BE2C (cell line): ENCODE results near the gene CCDC177.

ENCODE experiments used
- DNase-seq: peaks from one replicate; pipeline ENCODE4 v3.0.0-alpha.2; 2020
- H3K27me3 ChIP-seq: fragments of 250-450 bp; sonication (Bioruptor Pico); 2 replicates; pipeline ENCODE4 v1.5.1; 2020; ENCODE audit warnings: mild to moderate bottlenecking
- H3K36me3 ChIP-seq: fragments of 250-450 bp; sonication (Bioruptor Pico); 2 replicates; pipeline ENCODE4 v1.5.1; 2020; ENCODE audit warnings: mild to moderate bottlenecking
- H3K4me1 ChIP-seq: fragments of 250-450 bp; sonication (Bioruptor Pico); 2 replicates; pipeline ENCODE4 v1.5.1; 2020
- H3K4me3 ChIP-seq: 2 replicates; pipeline ENCODE4 v1.5.1; 2011; ENCODE audit warnings: low read depth, low read length
- H3K9me3 ChIP-seq: fragments of 250-450 bp; sonication (Bioruptor Pico); 2 replicates; pipeline ENCODE4 v1.5.1; 2020
- TF ChIP-seq, protein P1 (sequence below): IDR thresholded peaks from 2 replicates; pipeline ENCODE4 v1.5.1; 2012; ENCODE audit warnings: mild to moderate bottlenecking, low read depth, low read length

CCDC177 gene

DNA sequence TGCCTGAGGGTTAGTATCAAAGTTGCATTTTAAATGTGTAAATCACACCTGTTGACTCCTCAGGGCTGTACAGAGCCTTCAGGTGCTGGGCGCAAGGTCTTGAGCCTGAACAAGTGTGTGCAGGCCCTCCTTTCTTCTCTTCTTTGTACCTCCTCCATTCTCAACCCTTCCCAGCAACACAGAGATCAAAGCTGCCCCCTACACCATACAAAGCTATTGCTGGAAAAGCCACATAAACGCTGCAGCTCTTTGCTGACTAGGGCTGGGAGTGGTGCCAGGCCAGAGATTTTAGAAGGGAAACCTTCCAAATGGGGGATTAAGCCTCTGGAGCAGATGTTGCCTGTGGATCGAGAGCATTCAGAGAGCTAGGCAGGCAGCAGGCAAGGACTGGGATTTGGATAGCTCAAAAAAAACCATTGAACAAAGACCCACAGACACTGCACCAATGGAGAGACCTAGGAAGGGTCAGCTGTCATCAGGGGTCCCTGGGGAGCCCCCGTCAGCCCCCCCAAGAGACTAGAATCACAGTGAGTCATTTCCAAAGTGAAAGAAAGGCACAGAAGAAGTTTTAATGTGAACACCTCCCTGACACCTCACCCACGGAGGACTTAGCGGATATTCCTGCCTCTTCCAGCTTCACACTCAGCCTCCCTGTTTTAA, 18.5 kb upstream of the CCDC177 start:
- TF ChIP-seq, protein P1, sequence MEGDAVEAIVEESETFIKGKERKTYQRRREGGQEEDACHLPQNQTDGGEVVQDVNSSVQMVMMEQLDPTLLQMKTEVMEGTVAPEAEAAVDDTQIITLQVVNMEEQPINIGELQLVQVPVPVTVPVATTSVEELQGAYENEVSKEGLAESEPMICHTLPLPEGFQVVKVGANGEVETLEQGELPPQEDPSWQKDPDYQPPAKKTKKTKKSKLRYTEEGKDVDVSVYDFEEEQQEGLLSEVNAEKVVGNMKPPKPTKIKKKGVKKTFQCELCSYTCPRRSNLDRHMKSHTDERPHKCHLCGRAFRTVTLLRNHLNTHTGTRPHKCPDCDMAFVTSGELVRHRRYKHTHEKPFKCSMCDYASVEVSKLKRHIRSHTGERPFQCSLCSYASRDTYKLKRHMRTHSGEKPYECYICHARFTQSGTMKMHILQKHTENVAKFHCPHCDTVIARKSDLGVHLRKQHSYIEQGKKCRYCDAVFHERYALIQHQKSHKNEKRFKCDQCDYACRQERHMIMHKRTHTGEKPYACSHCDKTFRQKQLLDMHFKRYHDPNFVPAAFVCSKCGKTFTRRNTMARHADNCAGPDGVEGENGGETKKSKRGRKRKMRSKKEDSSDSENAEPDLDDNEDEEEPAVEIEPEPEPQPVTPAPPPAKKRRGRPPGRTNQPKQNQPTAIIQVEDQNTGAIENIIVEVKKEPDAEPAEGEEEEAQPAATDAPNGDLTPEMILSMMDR = no peak
- H3K4me3 ChIP-seq = no peak overlapping the region
- no peaks in the 10 kb centered on the region for H3K9me3 ChIP-seq
- no peaks in the 10 kb centered on the region for H3K4me1 ChIP-seq
- DNase-seq = no peak
- H3K36me3 ChIP-seq = no peaks in the 10 kb centered on the region
- no peaks in the 10 kb centered on the region for H3K27me3 ChIP-seq

DNA sequence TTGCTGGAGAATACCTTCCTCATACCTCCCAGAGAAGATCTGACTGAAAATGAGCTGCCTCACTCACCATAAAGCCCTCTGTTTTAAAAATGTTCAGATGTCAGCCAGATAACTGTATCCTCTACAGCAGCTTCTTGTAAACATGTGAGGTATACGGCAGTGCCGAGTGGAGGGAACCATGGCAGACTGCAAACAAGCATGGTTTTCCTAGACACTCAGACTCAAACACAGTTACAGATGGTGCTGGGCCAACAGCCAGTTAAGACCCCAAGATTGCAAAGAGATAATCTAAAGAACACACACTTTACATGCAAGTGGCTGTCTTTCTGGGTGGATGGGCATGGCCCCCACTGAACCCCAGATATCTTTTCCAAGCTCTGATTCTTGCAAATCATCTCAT, 16.6 kb upstream of the CCDC177 start:
- Histone ChIP-seq H3K4me3 (no peak overlapping the region), H3K36me3 (no peaks in the 10 kb centered on the region), H3K27me3 (no peaks in the 10 kb centered on the region), H3K9me3 (no peaks in the 10 kb centered on the region), H3K4me1 (no peaks in the 10 kb centered on the region)
- no peak for DNase-seq
- TF ChIP-seq, protein P1 = no peak

DNA sequence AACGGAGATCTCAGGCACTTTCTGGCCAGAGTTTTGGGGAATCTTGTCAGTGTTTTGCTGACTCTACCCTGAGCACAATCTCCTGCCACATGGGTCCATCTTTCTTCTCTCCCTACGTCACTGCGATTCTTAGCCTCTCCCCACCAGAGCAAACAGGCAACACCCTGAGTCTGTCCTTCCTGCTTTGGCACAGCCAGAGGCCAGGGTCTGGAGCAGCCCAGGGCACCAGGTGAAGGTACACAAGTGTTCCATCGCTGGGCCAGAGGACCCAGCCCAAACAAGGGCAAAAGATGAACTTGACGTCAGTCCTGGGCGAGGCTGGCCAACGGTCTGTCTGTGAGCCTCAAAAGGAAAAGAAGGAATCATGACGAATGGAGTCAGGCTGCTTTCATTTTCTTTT, 12.7 kb upstream of the CCDC177 start:
- H3K4me1 ChIP-seq = no peaks in the 10 kb centered on the region
- H3K27me3 ChIP-seq = no peaks in the 10 kb centered on the region
- TF ChIP-seq, protein P1 = no peak
- H3K9me3 ChIP-seq = no peaks in the 10 kb centered on the region
- H3K36me3 ChIP-seq = no peaks in the 10 kb centered on the region
- DNase-seq = no peak
- no peak overlapping the region for H3K4me3 ChIP-seq

DNA sequence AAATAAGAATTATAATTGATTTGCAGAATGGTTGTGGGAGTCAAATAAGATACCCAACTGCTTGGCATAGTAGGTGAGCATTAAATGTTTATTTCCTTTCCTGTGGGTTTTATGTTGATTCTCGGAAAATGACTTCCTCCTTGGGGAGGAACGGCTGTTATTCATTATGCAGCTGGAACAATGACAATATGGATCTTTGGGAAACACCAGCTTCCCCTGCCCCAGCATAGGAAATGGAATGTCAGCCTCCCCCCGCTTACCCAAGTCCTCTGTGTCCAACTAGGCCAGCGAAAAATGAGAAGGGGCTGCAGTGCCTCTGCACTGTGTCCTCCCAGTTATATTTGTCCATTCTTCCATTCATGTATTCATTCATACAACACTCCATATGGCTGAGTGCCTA, 11.7 kb upstream of the CCDC177 start:
- no peaks in the 10 kb centered on the region for H3K36me3 ChIP-seq
- H3K4me1 ChIP-seq = no peaks in the 10 kb centered on the region
- no peaks in the 10 kb centered on the region for H3K27me3 ChIP-seq
- no peaks in the 10 kb centered on the region for H3K9me3 ChIP-seq
- DNase-seq = no peak
- H3K4me3 ChIP-seq = no peak overlapping the region
- TF ChIP-seq, protein P1 = no peak

DNA sequence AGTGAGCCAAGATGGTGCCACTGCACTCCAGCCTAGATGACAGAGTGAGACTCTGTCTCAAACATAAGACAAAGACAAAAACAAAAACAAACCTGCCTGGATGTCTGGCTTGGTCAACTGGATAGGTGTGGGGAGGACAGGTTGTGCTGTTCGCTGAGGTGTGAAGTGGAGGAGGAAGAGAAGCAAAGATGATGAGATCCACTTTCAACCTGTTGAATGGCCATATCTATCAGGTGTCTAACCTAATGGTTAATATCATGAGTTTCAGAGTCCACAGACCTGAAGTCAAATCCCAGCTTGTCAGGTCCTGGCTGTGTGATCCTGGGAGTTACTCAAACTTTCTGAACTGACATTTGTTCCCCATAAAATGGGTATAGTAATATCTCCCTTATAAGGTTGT, 9.7 kb upstream of the CCDC177 start:
- Histone ChIP-seq H3K4me3 (no peak overlapping the region), H3K9me3 (no peaks in the 10 kb centered on the region), H3K27me3 (peaks cover 5% of the 10 kb centered on the region; the same call in 1 of the 2 replicates), H3K4me1 (no peaks in the 10 kb centered on the region), H3K36me3 (no peaks in the 10 kb centered on the region)
- DNase-seq = no peak
- TF ChIP-seq, protein P1 = no peak

DNA sequence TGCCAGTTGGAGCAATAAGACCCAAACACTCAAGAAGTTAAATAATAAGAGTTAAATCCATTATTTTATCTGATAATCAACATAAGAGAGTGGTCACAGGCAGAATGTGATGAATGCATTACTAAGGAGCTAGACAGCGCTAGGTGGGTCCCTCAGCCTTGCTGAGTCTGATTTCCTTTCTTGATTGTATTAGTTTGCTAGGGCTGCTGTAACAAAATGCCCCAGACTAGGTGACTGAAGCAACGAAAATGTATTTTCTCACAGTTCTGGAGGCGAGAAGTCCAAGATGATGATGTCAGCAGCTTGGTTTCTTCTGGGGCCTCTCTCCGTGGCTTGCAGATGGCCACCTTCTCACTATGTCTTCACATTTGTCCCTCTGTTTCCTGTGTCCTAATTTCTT, 8.2 kb upstream of the CCDC177 start:
- H3K36me3 ChIP-seq = no peaks in the 10 kb centered on the region
- DNase-seq = no peak
- no peaks in the 10 kb centered on the region for H3K9me3 ChIP-seq
- no peaks in the 10 kb centered on the region for H3K4me1 ChIP-seq
- peaks cover 14% of the 10 kb centered on the region; the same call in 1 of the 2 replicates for H3K27me3 ChIP-seq
- H3K4me3 ChIP-seq = no peak overlapping the region
- TF ChIP-seq, protein P1 = no peak
